ENCODE data around the gene ZNF576. TPM values are rescaled to one million over a fixed set of nuclear protein-coding genes. Genes with fewer than 3 reads are reported as not detected.

ZNF576 gene
- total RNA-seq, 2 donors from 2014 or later, result 4.6 to 20.2 TPM

GRCh38 chr19:43552616-43553015, 43.8 kb upstream of the ZNF576 start:
- Histone ChIP-seq H3K9me3 (no peaks in the 10 kb centered on the region), H3K27me3 (replicated peaks; ENCODE audit: insufficient read depth) (no peaks in the 10 kb centered on the region), H3K36me3 (peaks cover 34% of the 10 kb centered on the region), H3K4me1 (ENCODE audit: control insufficient read depth in 1 of 2, low read depth in 2 of 2) (no peaks in the 10 kb centered on the region), H3K27ac (no peak overlapping the region), H3K4me3 (no peak overlapping the region)
- ATAC-seq (ENCODE audit: insufficient number of reproducible peaks, low FRiP score, low read depth) (no peak), DNase-seq (ENCODE audit: low spot score) (no peak)
- TF ChIP-seq CTCF (IDR thresholded peaks at IDR 0.05), result no peak

- Histone ChIP-seq H3K27me3 (replicated peaks; ENCODE audit: insufficient read depth) (no peaks in the 10 kb centered on the region), H3K27ac (no peak overlapping the region), H3K4me3 (no peak overlapping the region), H3K9me3 (no peaks in the 10 kb centered on the region), H3K4me1 (ENCODE audit: control insufficient read depth in 1 of 2, low read depth in 2 of 2) (no peaks in the 10 kb centered on the region), H3K36me3 (peaks cover 37% of the 10 kb centered on the region)
- no peak for TF ChIP-seq CTCF (IDR thresholded peaks at IDR 0.05)
- DNase-seq (ENCODE audit: low spot score) (no peak), ATAC-seq (ENCODE audit: insufficient number of reproducible peaks, low FRiP score, low read depth) (no peak)
Measured at GRCh38 chr19:43553656-43554055, 42.7 kb upstream of the ZNF576 start.

- no peak overlapping the region for H3K4me3 ChIP-seq
- no peak for ATAC-seq (ENCODE audit: insufficient number of reproducible peaks, low FRiP score, low read depth)
- no peak for DNase-seq (ENCODE audit: low spot score)
- no peak overlapping the region for H3K27ac ChIP-seq
- H3K9me3 ChIP-seq, result no peaks in the 10 kb centered on the region
- no peak for TF ChIP-seq CTCF (IDR thresholded peaks at IDR 0.05)
- H3K4me1 ChIP-seq (ENCODE audit: control insufficient read depth in 1 of 2, low read depth in 2 of 2), result no peaks in the 10 kb centered on the region
- H3K27me3 ChIP-seq (replicated peaks; ENCODE audit: insufficient read depth), result no peaks in the 10 kb centered on the region
- peaks cover 37% of the 10 kb centered on the region for H3K36me3 ChIP-seq
Measured at GRCh38 chr19:43554317-43554895, 42.0 kb upstream of the ZNF576 start.

- no peaks in the 10 kb centered on the region for H3K9me3 ChIP-seq
- peaks cover 38% of the 10 kb centered on the region for H3K36me3 ChIP-seq
- H3K4me3 ChIP-seq, result no peak overlapping the region
- no peaks in the 10 kb centered on the region for H3K4me1 ChIP-seq (ENCODE audit: control insufficient read depth in 1 of 2, low read depth in 2 of 2)
- peak; percentile 48 for TF ChIP-seq CTCF (IDR thresholded peaks at IDR 0.05)
- H3K27ac ChIP-seq, result no peak overlapping the region
- no peak for ATAC-seq (ENCODE audit: insufficient number of reproducible peaks, low FRiP score, low read depth)
- no peak for DNase-seq (ENCODE audit: low spot score)
- no peaks in the 10 kb centered on the region for H3K27me3 ChIP-seq (replicated peaks; ENCODE audit: insufficient read depth)
Measured at GRCh38 chr19:43555185-43555770, 41.1 kb upstream of the ZNF576 start.

- no peaks in the 10 kb centered on the region for H3K27me3 ChIP-seq (replicated peaks; ENCODE audit: insufficient read depth)
- DNase-seq (ENCODE audit: low spot score) (no peak), ATAC-seq (ENCODE audit: insufficient number of reproducible peaks, low FRiP score, low read depth) (no peak)
- H3K4me3 ChIP-seq, result no peak overlapping the region
- peaks cover 18% of the 10 kb centered on the region for H3K36me3 ChIP-seq
- H3K27ac ChIP-seq, result no peak overlapping the region
- peaks cover 6 to 21% of the 10 kb centered on the region in 2 donors for H3K4me1 ChIP-seq (ENCODE audit: control insufficient read depth in 1 of 2, low read depth in 2 of 2)
- H3K9me3 ChIP-seq, result no peaks in the 10 kb centered on the region
- TF ChIP-seq CTCF (IDR thresholded peaks at IDR 0.05), result no peak
Measured at GRCh38 chr19:43560687-43561086, 35.7 kb upstream of the ZNF576 start.

Measured in thoracic aorta (tissue), 2 donors.